KOPT-K1 (cell line): ENCODE data around the gene C1D.

ENCODE experiments used
- H3K27ac ChIP-seq: fragments of 200-600 bp; sonication (generic); 2 replicates; pipeline ENCODE4 v1.5.1; 2016; ENCODE audit warnings: antibody characterized with exemption, mild to moderate bottlenecking, low read depth, low read length; ENCODE audit not compliant: poor library complexity, severe bottlenecking
- H3K36me3 ChIP-seq: fragments of 200-600 bp; sonication (generic); 2 replicates; pipeline ENCODE4 v1.5.1; 2017; ENCODE audit warnings: antibody characterized with exemption, mild to moderate bottlenecking, low read length, moderate library complexity; ENCODE audit not compliant: insufficient read depth
- H3K9me3 ChIP-seq: fragments of 200-600 bp; sonication (generic); 2 replicates; pipeline ENCODE4 v1.5.1; 2017; ENCODE audit warnings: antibody characterized with exemption, low read length, mild to moderate bottlenecking; ENCODE audit not compliant: insufficient read depth, poor library complexity, severe bottlenecking

Gene C1D, protein sequence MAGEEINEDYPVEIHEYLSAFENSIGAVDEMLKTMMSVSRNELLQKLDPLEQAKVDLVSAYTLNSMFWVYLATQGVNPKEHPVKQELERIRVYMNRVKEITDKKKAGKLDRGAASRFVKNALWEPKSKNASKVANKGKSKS

DNA sequence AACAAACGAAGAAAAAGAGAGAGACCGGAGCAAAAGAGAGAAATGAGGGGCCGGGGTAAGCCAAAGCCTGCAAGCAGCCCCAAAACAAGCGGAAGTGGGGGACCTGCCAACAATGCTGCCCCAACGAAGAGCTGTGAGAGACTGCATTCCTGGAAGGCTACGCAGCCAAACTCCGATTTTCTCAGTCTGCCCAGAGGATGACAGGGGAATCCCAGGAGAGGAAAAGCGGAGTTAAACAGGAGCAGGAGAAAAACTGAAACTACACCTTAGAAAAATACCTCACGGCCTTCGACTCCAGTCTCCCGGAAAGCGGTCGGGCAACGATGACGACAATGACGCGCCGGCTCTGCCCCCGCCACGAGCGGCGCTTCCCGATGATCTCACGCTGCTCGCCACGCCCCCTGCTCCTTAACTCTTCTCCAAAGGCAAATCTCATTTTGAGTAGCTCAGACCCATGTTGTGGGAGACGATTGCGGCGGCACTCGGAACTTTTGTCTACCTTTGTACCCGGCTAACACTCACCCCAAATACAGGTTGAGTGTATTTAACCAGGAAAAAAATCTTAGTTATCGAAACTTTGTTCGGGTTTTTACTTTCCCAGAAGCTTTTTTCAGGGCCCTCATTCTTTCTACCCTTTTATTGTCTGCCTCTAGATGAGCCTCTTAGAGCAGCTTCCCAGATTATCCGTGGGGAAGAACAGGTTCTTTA lies at the start of gene C1D:
TSS of gene C1D (minus strand) at position 325 of the 708 bp plus-strand sequence. CDS start 15,694 bp downstream, outside the sequence.
- Histone ChIP-seq H3K36me3 (no peaks in the 10 kb centered on the region), H3K27ac (peak within 1 kb of the TSS; percentile 85)

DNA sequence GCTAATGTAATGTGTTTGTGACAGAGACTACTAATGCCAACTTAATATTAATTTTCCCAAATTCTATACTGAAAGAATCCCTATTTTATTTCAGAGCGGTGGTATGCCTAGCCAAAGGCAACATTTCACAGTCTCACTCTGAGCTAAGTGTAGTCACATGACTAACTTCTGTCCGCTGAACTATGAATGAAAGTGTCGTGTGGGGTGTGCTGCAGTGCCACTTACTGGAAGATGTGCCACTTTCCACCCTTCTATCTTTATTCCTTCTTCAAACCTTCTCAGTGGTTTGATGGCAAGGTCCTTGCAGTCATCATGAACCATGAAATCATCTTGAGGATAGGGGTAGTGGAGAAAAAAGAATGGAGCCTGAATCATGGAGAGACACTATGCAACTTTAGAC lies 47.3 kb upstream of the C1D start:
- Histone ChIP-seq H3K36me3 (no peaks in the 10 kb centered on the region), H3K9me3 (peaks cover 16% of the 10 kb centered on the region), H3K27ac (no peak overlapping the region)

More for the DNA sequence above, at the start of gene C1D:
- no peaks in the 10 kb centered on the region for H3K9me3 ChIP-seq

DNA sequence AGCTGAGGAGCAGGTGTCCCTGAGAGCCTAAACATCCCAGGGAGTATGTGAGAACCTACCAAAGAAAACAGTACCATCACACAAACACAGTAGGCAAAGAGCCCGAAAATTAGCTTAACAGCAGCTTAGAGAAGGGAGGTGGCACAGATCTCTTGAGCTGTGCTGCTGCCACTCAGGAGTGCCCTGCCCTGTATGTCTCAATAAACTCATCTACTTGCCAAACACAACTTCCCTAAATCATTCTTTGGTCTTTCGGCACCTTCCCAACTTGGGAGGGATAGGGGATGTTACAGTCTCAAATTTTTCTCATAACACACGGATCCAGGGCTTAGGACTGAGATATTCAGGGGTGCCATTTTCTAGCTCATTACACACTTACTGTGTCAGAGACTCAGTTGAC lies 45.3 kb upstream of the C1D start:
- Histone ChIP-seq H3K27ac (no peak overlapping the region), H3K9me3 (peaks cover 16% of the 10 kb centered on the region), H3K36me3 (no peaks in the 10 kb centered on the region)

DNA sequence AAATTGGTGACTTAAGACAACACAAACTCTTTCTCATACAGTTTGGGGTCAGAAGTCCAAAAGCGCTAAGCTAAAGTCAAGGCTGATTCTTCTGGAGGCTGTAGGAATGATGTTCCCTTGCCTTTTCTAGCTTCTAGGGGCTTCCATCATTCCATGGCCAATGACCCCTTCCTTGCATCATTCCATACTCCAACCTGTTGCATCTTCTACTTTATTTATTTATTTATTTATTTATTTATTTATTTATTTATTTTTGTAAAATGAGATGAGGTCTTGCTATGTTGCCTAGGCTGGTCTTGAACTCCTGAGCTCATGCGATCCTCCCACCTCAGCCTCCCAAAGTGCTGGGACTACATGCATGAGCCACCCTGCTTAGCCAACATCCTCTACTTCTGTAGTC lies 44.7 kb upstream of the C1D start:
- no peak overlapping the region for H3K27ac ChIP-seq
- H3K9me3 ChIP-seq, result peaks cover 16% of the 10 kb centered on the region
- no peaks in the 10 kb centered on the region for H3K36me3 ChIP-seq

DNA sequence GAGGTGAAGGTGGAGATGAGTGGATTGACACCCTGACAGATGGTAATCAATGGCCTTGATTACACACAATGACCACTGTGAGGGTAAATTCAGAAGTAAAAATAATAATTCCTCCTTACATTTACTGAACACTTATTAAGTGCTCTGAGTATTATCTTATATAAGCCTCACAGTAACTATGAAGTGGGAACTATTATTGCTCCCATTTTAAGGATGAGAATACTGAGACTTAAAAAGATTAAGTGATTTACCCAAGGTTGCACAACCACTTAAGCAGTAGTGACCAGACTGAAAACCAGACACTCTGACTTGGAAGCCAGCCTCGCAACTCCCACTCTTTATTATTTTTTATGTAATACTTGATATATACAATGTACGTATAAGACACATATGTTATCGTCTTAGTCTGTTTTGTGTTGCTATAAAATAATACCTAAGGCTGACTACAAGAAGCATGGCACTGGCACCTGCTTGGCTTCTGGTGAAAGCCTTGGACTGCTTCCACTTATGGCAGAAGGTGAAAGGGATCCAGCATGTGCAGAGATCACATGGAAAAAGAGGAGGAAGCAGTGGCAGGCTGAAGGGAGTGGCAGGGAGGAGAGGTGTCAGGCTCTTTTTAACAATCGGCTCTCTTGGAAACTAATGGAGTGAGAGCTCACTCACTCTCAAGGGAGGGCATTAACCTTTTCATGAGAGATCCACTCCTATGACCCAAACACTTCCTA lies 41.5 kb upstream of the C1D start:
- peaks cover 16% of the 10 kb centered on the region for H3K9me3 ChIP-seq
- no peaks in the 10 kb centered on the region for H3K36me3 ChIP-seq
- no peak overlapping the region for H3K27ac ChIP-seq

DNA sequence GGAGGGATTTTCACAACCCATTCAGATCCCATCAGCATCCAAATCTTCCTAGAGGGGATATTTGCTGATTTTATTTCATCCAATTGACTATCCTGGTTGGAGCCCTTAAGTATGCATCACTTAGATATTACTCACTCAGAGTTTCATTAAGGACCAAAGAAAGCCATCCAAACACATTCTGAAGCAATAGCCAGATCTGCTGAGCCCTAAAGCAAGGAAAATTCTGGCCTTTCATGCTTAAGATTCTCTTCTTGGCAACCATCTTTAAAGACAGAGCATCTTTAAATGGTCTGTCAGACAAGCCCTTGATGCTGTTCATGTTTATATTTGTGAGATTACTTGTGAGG lies 40.9 kb upstream of the C1D start:
- Histone ChIP-seq H3K9me3 (peaks cover 16% of the 10 kb centered on the region), H3K36me3 (no peaks in the 10 kb centered on the region), H3K27ac (no peak overlapping the region)

DNA sequence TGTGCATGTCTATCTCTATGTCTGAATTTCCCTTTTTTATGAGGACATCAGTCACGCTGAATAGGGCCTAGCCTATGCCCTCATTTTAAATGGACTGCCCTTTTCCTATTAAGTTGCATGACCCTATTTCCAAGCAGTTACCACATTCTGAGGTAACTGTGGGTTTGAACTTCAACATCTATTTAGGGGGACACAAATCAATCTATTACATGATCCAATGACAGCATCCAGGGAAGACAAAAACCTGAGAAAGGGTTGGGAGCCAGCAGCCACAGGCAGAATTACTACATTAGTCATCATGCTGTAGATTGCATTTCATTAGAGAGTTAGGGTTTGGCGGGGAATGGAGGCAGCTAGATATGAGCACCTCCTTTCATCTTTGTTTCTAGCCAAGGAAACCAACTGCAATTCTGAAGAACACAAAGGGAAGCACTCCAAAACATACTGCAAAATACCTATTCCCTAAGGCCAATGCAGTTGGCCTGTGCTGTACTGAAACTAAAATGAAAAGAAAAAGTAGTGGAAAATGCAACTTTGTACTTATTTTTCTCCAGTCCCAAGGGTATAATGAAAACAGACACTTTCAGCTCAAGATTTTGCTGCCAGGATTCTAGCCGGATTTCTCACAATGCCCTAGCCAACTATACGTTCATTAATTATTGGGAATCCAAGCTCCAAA lies 40.4 kb upstream of the C1D start:
- Histone ChIP-seq H3K27ac (no peak overlapping the region), H3K9me3 (peaks cover 16% of the 10 kb centered on the region), H3K36me3 (no peaks in the 10 kb centered on the region)

DNA sequence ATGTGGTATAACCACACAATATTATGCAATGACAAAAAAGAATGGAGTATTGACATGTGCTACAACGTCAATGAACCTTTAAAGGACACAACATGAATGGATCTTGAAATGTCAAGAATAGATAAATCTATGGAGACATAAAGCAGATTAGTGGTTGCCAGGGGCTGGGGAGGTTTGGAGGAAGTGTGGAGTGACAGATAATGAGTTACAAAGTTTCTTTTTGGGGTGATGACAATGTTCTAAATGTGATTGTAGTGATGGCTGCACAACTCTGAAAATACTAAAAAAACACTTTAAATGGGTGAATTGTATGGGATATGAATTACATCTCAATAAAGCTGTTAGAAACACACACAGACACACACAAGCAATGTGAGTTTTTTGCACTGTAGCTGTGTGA lies 37.4 kb upstream of the C1D start:
- H3K27ac ChIP-seq, result no peak overlapping the region

DNA sequence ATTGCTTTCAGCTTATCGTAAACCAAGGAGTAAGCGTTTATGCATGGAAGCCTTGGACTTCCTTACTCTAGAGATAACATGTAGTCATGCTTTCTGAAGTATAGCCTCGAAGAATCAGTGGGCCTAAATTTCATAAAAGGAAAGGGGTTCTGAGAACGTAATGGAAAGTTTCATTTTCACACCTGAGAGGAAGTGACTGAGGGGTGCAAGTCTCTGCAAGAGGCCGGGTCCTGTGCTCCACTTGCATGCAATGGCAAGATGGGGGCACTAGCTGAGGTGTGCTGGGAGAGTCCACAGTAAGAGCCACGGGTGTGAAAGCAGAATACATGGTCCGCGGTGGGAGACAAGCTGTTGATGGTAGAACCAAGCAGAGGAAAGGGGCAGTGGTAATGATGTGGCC lies 36.5 kb upstream of the C1D start:
- Histone ChIP-seq H3K36me3 (no peaks in the 10 kb centered on the region), H3K27ac (no peak overlapping the region), H3K9me3 (no peaks in the 10 kb centered on the region)

More for the DNA sequence above, 37.4 kb upstream of the C1D start:
- Histone ChIP-seq H3K9me3 (peaks cover under 1% of the 10 kb centered on the region), H3K36me3 (no peaks in the 10 kb centered on the region)

DNA sequence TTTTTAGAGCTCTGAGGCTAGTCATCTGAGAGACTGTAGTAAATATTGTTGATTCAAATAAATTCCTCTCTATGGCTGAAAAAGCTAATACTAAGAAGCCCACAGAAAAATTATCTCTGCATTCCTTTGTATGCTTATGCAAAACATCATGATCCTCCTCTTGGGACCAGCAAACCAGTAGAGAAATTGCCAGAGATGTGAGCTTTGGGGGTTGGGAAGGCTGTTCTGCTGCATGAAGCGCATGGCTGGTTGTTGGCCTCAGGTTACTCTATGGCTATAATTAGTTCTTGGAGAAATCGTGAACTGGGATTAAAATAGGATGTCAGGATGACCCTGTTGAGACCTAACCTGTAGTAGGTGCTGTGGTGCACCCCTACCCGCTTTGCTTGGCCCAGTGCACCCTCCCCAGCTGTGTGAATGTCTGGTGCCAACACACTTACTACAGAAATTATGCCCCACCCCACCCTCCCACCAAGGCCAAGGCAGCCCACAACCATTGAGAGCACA lies 35.5 kb upstream of the C1D start:
- Histone ChIP-seq H3K36me3 (no peaks in the 10 kb centered on the region), H3K9me3 (no peaks in the 10 kb centered on the region), H3K27ac (no peak overlapping the region)

DNA sequence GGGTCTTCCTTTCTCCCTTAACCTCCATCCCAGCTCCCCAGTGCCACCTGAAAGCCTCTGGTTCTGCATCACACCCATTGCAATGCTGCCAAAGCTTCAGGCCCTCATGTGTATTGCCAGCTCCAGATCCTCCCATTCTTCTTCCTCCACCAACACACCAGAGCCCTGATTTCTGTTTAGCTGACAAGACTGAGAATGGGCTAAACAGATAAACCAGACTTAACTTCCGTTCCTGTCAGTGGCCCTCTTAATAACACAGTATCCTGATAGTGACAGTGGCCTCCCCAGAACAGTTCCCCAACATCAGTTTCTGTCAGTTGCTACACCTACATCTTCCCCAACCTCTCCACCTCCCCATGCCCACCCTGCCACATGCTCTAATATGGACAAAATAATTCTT lies 31.3 kb upstream of the C1D start:
- no peaks in the 10 kb centered on the region for H3K9me3 ChIP-seq
- no peaks in the 10 kb centered on the region for H3K36me3 ChIP-seq
- H3K27ac ChIP-seq, result no peak overlapping the region

DNA sequence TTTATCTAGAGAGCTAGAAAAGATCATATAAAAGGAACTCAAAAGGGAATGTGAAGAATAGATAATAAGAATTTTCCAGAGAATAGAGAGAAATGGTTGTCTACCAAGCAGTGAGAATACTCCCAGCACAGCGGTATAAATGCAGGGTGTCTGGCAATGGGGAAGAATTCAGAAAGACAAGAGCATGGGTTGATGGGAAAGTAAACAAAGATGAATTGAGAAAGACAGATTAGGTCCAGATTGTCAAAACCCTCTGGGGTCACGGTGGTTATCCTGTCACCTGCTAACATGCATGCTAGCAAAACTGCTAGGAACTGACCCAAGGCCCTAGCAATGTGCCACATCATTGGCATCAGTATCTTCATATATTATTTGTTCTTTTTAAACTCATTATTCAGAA lies 30.8 kb upstream of the C1D start:
- no peaks in the 10 kb centered on the region for H3K9me3 ChIP-seq
- H3K36me3 ChIP-seq, result no peaks in the 10 kb centered on the region
- no peak overlapping the region for H3K27ac ChIP-seq

DNA sequence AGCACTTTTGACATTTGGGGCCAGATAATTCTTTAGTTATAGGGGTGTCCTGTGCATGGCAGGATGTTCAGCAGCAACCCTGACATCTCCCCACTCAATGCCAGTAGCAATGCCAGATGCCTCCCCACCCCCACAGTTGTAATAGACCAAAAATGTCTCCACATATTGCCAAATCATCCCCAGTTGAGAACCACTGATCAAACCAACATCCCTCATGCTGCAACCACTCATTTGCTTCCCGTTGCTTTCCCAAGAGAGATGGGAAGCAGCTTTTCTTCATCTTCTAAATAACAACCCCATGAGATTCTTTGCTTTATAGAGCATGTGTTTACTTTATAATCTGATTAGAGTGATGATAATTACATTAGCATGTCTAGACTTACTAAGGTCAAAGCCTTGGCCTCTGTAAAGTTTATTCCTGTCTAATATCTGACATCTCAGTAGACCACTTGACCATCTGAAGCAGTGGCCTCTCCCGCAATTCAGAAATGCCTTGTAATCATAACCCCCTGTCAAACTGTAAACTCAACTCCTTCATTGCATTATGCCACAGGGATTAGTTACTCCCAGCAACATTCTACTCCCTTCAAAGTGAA lies 28.7 kb upstream of the C1D start:
- no peak overlapping the region for H3K27ac ChIP-seq

DNA sequence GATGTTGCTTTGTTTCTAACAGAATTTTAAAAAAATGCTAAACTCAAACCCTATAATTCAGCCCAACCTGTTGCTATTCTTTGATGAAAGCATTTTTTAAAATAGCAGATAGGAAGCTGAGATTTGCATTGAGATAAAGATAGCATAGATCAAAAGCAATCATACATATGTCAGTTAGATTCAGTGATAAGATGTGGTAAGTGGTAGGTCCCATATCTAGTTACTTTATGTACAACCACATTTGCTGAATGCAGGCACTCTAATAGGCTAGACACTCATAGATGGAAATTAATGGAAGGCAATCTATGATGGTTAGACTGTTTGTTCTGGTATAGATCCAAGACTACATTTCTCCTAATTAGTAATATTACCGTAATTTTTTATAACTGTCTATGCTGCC lies 27.2 kb upstream of the C1D start:
- H3K9me3 ChIP-seq, result no peaks in the 10 kb centered on the region
- peak overlapping the region; percentile 70 for H3K27ac ChIP-seq
- no peaks in the 10 kb centered on the region for H3K36me3 ChIP-seq

More for the DNA sequence above, 28.7 kb upstream of the C1D start:
- H3K9me3 ChIP-seq, result no peaks in the 10 kb centered on the region
- no peaks in the 10 kb centered on the region for H3K36me3 ChIP-seq

DNA sequence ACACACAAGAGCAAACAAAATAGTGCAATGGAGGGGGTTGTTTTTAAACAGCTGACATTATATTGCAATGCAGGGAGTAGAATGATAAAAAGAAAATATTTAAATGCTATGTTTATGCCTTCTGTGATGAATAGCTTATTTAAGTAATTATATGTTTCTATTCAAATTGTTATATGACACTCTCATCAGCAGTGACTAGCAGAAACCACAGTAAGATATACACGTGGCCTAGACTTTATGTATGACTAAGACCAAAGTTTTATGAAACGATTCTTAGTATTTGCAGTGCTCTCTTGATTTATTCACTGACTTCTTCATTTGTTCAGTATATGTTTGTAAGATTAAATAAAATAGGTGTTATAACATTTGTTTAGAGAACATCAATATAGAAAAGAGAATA lies 26.1 kb upstream of the C1D start:
- Histone ChIP-seq H3K36me3 (no peaks in the 10 kb centered on the region), H3K9me3 (no peaks in the 10 kb centered on the region), H3K27ac (peak overlapping the region; percentile 70)
